Measurements from ENCODE around the gene CHCHD3. TPM values are rescaled to one million over a fixed set of nuclear protein-coding genes. Genes with fewer than 3 reads are reported as not detected.

The CHCHD3 gene
- total and polyA plus RNA-seq, 9 of the 15 experiments (the other 6 are each of a cell fraction or from before 2014, with no cell fraction given) = 66.2 to 279 (median 204) TPM

GRCh38 chr7:132773527-132773956 is 308.3 kb downstream of the CHCHD3 start (continued):
- TF ChIP-seq FOXP1 (CRISPR knock-in tag; IDR thresholded peaks at IDR 0.05) = no peak
- no peak for TF ChIP-seq ZBTB40 (IDR thresholded peaks at IDR 0.05)
- no peak for TF ChIP-seq ZBTB40 (CRISPR knock-in tag; IDR thresholded peaks at IDR 0.05)
- no peak for TF ChIP-seq ZNF668 (CRISPR knock-in tag; IDR thresholded peaks at IDR 0.05)
- no peak for TF ChIP-seq SIN3A (IDR thresholded peaks at IDR 0.05; ENCODE audit: borderline replicate concordance in 2 of 2, control insufficient read depth in 1 of 2, low read depth in 2 of 2, low read length in 2 of 2)
- TF ChIP-seq ILK (tag; IDR thresholded peaks at IDR 0.05; ENCODE audit: borderline replicate concordance, low read depth) = no peak
- no peak for TF ChIP-seq SNIP1 (IDR thresholded peaks at IDR 0.05; ENCODE audit: low read depth)
- TF ChIP-seq ATF2 (CRISPR knock-in tag; IDR thresholded peaks at IDR 0.05) = no peak
- TF ChIP-seq ZBTB26 (CRISPR knock-in tag; IDR thresholded peaks at IDR 0.05) = no peak
- no peak for TF ChIP-seq HINFP (tag; conservative IDR thresholded peaks at IDR 0.05; ENCODE audit: low read depth)
- TF ChIP-seq ARID1B (IDR thresholded peaks at IDR 0.05) = no peak
- TF ChIP-seq EWSR1 (IDR thresholded peaks at IDR 0.05; ENCODE audit: borderline replicate concordance, low read depth, partially characterized antibody) = no peak
- TF ChIP-seq ZNF140 (CRISPR knock-in tag; IDR thresholded peaks at IDR 0.05) = no peak
- TF ChIP-seq BRD4 (IDR thresholded peaks at IDR 0.05) = no peak
- TF ChIP-seq HNRNPH1 (optimal IDR thresholded peaks at IDR 0.05; ENCODE audit: low read depth, low read length) = no peak

Data from K562 (cell line).